NOMO-1 (cell line): ENCODE results near the gene NHERF2.

ENCODE experiments used
- DNase-seq, 2 experiments: peaks; one replicate each; lab custom pipeline; 2025; ENCODE audit not compliant: unreplicated experiment in 2 of 2; lab: John Stamatoyannopoulos, UW

Gene NHERF2

GRCh38 chr16:2078691-2079090 is 52.0 kb downstream of the NHERF2 start:
- DNase-seq = no peak

DNA sequence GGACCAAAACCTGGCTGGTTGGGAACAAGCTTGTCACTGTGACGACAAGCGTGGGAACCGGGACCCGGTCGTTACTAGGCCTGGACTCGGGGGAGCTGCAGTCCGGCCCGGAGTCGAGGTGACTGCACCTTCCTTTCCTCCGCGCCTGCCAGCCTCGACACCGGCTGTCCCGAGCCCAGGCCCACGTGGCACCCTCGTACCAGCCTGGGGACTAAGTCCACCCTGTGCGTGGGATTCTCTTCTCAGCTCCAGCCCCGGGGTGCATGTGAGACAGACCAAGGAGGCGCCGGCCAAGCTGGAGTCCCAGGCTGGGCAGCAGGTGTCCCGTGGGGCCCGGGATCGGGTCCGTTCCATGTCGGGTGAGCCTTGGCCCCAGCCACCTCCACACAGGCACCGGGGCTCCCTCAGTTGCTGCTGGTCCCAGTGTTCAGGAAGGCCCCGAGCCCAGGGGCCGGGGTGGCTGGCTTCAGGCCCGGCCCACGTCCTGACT is 52.7 kb downstream of the NHERF2 start:
- no peak for DNase-seq

DNA sequence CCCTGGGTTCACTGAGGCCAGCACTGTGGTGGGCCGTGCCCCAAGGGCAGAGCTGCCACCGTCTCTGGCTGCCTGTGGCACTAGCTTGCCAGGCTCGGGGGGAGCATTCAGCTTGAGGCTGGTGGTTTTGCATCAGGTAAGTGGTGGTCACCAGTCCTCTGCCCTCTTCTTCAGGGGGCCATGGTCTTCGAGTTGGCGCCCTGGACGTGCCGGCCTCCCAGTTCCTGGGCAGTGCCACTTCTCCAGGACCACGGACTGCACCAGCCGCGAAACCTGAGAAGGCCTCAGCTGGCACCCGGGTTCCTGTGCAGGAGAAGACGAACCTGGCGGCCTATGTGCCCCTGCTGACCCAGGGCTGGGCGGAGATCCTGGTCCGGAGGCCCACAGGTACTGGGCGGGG is 53.3 kb downstream of the NHERF2 start:
- DNase-seq = no peak

GRCh38 chr16:2081201-2082084 is 54.7 kb downstream of the NHERF2 start:
- DNase-seq = no peak

DNA sequence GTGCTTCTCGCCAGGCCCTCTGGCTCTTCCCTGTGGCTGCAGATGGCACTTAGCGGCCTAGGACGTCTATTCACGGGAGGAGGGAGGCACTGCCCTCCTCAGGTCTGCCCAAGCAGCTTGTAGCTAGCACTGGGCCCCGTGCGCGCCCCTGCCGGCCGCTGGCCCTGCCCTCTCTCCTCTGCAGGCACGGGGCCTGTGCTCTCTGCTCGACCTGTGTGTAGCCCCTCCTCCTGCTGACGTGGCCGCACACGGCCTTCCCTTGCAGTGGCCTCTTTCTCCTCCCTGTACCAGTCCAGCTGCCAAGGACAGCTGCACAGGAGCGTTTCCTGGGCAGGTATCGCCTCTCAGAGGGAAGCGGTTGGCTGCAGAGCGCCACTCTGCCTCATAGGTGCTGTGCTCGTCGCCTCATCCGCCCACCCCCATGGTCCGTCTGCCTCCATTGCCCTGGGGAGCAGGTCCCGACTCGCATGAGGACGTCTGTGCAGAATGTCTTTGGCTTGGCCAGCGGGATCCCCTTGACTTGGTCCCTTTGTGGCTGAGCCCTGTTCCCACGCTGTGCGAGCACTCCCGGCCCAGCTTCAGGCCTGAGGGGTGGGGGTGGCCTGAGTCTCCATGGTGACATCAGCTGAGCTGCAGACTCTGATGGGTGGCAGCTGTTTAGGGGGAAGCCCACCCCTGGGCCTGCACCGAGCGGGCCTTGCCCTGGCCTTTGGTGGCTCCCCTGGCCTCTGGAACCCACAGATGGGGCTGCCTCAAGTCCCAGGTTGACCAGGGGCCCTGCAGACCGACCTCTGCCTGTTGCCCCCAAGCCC is 55.7 kb downstream of the NHERF2 start:
- DNase-seq = no peak

DNA sequence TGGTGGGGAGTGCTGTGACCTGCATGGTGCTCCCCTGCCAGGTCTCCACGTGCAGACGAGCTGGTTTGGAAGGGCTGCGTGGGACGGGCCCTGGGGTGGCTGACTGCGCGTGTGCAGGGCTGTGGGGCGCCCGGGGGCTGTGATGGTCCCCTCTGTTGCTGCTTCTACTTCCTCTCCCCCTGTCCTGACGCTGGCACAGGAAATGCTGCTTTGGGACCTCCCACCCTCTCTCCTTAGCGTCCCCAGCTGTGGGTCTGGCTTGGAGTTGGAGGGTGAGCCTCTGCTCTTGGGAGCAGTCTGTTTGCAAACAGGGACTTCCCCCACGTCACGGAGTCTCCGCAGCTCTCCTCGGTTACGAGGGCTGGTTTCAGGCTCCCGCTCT is 56.3 kb downstream of the NHERF2 start:
- DNase-seq = no peak

DNA sequence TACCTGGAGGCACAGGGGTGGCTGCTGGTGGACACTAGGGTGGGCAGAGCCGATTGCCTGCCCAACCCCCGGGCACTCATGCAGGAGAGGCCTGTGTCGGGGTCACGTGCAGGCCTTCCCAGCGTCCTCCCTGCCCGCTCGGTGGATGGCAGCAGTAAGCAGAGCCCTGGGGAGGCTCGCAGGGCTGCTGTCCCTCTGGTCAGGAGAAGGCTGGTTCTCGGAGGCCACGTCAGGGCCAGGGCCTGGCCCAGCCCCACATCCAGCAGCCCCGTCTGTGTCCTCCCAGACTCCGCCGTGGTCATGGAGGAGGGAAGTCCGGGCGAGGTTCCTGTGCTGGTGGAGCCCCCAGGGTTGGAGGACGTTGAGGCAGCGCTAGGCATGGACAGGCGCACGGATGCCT is 56.7 kb downstream of the NHERF2 start:
- DNase-seq = no peak

DNA sequence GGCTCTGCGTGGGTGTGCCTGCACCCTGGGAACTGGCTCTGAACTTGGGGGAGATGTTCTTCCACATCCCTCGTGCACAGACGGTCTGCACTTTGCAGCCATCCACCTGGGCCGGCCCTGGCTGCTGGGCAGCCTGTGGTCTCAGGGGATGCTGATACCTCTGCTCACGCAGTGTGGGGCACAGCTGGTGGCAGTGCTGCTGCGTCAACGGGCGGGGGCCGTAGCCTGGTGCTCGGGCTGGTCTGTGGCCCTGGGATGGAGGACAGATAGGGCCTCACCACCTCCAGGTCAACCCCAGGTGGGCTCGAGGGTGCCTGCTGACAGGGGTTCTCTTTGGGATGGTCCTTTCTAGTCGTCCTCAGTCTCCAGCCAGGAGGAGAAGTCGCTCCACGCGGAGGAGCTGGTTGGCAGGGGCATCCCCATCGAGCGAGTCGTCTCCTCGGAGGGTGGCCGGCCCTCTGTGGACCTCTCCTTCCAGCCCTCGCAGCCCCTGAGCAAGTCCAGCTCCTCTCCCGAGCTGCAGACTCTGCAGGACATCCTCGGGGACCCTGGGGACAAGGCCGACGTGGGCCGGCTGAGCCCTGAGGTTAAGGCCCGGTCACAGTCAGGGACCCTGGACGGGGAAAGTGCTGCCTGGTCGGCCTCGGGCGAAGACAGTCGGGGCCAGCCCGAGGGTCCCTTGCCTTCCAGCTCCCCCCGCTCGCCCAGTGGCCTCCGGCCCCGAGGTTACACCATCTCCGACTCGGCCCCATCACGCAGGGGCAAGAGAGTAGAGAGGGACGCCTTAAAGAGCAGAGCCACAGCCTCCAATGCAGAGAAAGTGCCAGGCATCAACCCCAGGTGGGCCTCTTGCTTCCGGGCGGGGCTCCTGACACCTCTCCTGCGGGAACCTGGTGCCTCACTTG is 57.4 kb downstream of the NHERF2 start:
- DNase-seq = no peak

DNA sequence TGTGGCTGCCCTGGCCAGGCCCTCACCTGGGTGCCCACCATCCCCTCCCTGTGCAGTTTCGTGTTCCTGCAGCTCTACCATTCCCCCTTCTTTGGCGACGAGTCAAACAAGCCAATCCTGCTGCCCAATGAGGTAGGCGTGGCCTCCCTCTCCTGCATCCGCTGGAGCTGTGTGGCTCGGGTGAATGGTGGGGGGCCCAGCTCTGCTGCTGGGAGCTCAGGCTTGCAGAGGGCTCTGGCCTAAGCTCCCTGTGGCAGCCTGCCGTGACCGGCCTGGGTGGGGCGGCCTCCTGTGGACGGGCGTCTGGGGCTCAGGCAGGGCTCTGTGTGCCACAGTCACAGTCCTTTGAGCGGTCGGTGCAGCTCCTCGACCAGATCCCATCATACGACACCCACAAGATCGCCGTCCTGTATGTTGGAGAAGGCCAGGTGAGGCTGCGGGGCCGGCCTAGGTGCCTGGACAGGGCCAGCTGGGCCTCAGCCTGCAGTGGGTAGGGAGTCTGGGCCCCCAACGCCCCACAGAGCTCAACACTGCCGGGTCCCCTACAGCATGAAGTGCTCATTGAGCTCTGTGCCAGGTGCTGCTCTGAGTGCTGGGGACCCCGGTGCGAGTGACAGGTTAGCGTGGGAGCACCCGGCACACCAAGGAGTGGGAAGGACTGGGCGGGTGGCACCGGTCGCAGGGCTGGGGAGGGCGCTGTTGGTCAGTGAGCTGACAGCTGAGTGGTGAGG is 58.4 kb downstream of the NHERF2 start:
- no peak for DNase-seq

DNA sequence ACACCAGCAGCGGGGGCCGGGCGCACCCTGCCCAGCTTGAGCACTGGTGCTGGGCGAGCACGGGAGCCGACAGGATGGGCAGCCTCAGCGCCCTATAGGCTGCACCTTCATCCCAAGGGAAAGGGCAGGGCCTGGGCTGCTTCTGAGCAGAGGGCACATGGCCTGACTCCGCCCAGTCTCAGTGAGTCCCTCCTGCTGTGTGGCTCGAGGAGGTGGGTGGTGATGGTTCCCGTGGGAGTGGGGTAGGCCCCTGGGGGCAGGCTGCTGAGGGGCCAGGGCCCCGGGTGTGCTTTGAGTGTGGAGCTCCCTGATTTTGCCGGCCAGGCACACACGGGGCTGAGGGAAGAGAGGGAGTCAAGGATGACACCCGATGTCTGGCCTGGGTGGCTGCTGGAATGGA is 59.0 kb downstream of the NHERF2 start:
- DNase-seq = no peak

DNA sequence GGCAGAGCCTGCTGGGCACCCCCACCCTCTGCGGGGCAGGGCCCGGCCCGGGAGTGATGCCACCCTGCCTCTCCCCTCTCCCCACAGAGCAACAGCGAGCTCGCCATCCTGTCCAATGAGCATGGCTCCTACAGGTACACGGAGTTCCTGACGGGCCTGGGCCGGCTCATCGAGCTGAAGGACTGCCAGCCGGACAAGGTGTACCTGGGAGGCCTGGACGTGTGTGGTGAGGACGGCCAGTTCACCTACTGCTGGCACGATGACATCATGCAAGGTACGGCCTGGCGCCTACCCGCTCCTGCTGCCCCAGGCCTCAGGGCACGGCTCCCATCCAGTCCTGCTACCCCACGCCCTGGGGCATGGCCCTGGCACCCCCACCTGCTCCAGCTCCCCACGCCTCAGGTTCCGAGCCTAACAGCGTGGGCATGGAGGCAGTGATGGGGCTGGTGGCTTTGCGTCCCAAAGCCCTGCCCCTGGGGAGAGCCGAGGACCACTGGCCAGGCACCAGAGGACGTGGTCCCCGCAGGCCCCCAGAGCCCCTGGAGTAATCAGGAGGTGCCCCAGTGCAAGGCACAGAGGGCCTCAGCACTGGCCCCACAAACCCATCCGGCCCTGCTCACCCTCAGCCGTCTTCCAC is 59.5 kb downstream of the NHERF2 start:
- DNase-seq = no peak

DNA sequence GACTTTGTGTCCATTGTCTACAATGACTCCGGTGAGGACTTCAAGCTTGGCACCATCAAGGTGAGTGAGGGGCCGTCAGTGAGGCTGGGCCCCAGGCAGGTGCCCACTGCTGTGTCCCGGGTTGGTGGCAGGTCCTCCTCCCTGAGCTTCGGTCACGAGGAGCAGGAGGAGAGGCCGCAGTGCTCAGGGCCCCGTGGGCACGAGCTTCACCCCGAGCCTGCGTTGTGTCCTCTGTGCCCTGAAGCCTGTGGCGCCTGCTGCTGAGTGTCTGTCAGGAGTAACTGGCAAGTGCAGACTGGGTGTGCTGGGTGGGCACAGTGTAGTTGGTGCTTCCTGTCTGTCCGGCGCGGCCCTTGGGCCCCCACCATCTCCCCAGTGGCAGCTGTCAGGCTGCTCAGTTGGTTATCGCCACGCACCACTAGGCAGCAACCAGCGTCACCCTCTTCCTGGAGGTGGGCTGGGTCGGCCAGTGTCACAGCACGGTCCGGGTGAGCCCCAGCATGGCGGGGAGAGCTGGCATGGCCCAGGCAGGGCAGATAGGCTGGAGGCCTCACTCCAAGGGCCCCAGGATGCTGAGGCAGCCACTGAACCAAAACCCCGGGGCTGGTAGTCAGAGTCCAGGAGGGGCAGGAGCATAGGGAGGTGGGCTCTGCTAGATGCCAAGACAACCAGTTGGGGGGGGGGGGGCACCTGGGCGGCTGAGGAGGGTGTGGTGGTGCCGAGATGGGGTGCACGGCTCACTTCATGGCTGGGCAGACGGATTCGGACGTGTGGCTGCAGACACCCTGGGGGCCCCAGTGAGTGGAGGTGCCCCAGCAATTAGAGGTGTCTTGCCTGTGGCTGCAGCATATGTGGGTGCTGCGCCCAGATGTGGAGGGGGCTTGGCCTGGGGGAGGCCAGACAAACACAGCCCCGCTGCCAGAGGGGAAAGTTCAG is 60.4 kb downstream of the NHERF2 start:
- DNase-seq = no peak

- DNase-seq = no peak
Observed at GRCh38 chr16:2087748-2088631, 61.3 kb downstream of the NHERF2 start.
